ENCODE data around the gene IQCM. TPM values are rescaled to one million over a fixed set of nuclear protein-coding genes. Genes with fewer than 3 reads are reported as not detected.

Gene IQCM
- total RNA-seq, 1 experiment from 2014 or later, result 0.11 TPM

- no peak for TF ChIP-seq ZNF532 (CRISPR knock-in tag; IDR thresholded peaks at IDR 0.05; ENCODE audit: borderline replicate concordance)
- TF ChIP-seq ZNF416 (CRISPR knock-in tag; IDR thresholded peaks at IDR 0.05), result no peak
- no peak for TF ChIP-seq AR (CRISPR knock-in tag; IDR thresholded peaks at IDR 0.05)
- TF ChIP-seq GTF2I (CRISPR knock-in tag; conservative IDR thresholded peaks at IDR 0.05), result no peak
- TF ChIP-seq FOXJ3 (CRISPR knock-in tag; IDR thresholded peaks at IDR 0.05; ENCODE audit: borderline replicate concordance), result no peak
- TF ChIP-seq SMAD3 (CRISPR knock-in tag; IDR thresholded peaks at IDR 0.05; ENCODE audit: borderline replicate concordance), result no peak
- no peak for TF ChIP-seq RORB (CRISPR knock-in tag; IDR thresholded peaks at IDR 0.05)
- TF ChIP-seq USF1 (CRISPR knock-in tag; IDR thresholded peaks at IDR 0.05), result no peak
- TF ChIP-seq NR2C2 (CRISPR knock-in tag; IDR thresholded peaks at IDR 0.05), result no peak
- no peak for TF ChIP-seq PRDM15 (CRISPR knock-in tag; IDR thresholded peaks at IDR 0.05)
These were observed 88.0 kb downstream of the IQCM start (continued) for GRCh38 chr4:149727663-149728062.

- H3K4me3 Mint-ChIP-seq, result no peak overlapping the region
- ATAC-seq (no peak), DNase-seq (ENCODE audit: low spot score) (no peak)
- H3K4me1 Mint-ChIP-seq, result no peaks in the 10 kb centered on the region
- H3K27ac Mint-ChIP-seq, result no peak overlapping the region
- H3K9me3 Mint-ChIP-seq, result no peaks in the 10 kb centered on the region
- CTCF ChIA-PET, result no interaction called here
- H3K27me3 Mint-ChIP-seq (ENCODE audit: low read depth), result no peaks in the 10 kb centered on the region
- POLR2A ChIA-PET, result no interaction called here
- no peak for TF ChIP-seq CREM (CRISPR knock-in tag; IDR thresholded peaks at IDR 0.05)
- no peak for TF ChIP-seq GTF2I (CRISPR knock-in tag; conservative IDR thresholded peaks at IDR 0.05)
- no peak for TF ChIP-seq MYBL2 (CRISPR knock-in tag; IDR thresholded peaks at IDR 0.05)
- no peak for TF ChIP-seq ZMAT4 (CRISPR knock-in tag; IDR thresholded peaks at IDR 0.05)
- no peak for TF ChIP-seq FOXP4 (CRISPR knock-in tag; IDR thresholded peaks at IDR 0.05)
- TF ChIP-seq CTCF (IDR thresholded peaks at IDR 0.05), result no peak
- TF ChIP-seq CREB1 (CRISPR knock-in tag; IDR thresholded peaks at IDR 0.05), result no peak
- no peaks in the 10 kb centered on the region for H3K36me3 Mint-ChIP-seq
These were observed 92.6 kb downstream of the IQCM start for GRCh38 chr4:149723065-149723464.
